NCI-H82 (cell line): ENCODE results near the gene CDC73.

Experiments used
- DNase-seq: peaks from one replicate; lab custom pipeline; 2025; lab: John Stamatoyannopoulos, UW

Gene CDC73

GRCh38 chr1:193293726-193294125, 171.9 kb downstream of the CDC73 start:
- no peak for DNase-seq

- DNase-seq: no peak
Observed at GRCh38 chr1:193299038-193299437, 177.2 kb downstream of the CDC73 start.

GRCh38 chr1:193301746-193302145, 179.9 kb downstream of the CDC73 start:
- no peak for DNase-seq

- no peak for DNase-seq
Observed at GRCh38 chr1:193303849-193304248, 182.0 kb downstream of the CDC73 start.
